GM19467 (cell line): ENCODE measurements around the gene NAE1.
"Not testable (repeated sequence)": the region's sequence is repeated elsewhere in the genome, so short reads cannot be mapped to it uniquely, and the experiment has no call there.

Experiments used
- ATAC-seq: cut with Tn5 transposase; IDR thresholded peaks from one replicate; pipeline ENCODE4 v1.9.1; 2021; ENCODE audit warnings: mild to moderate bottlenecking, moderate library complexity; ENCODE audit not compliant: unreplicated experiment

Gene NAE1

GRCh38 chr16:66809765-66810164, 21.0 kb downstream of the NAE1 start:
- ATAC-seq = no peak

DNA sequence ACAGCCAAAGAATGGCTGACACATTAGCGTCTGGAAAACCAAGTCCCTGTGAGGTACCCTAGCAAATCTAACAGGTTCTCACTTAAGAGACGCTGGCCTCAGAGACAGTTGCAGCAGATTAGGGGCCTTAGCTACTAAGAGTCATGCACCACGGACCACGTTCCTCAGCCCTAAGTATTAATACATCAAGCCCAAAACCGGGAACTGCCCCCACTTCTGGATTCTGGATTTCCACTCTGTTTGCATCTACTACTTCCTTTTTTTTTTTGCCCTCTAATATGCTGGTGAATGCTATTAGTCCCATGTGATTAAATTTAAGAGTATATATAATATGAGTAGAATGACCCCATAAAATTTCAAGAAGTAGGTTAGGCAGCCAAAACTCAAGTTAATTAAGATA, 28.6 kb downstream of the NAE1 start:
- ATAC-seq = no peak

GRCh38 chr16:66801320-66802105, 29.3 kb downstream of the NAE1 start, which contains the start of gene TERB1:
TSS of gene TERB1 (minus strand) at chr16:66801584. CDS start at chr16:66796798, 4,786 bp downstream.
- ATAC-seq = no peak

GRCh38 chr16:66800856-66801255, 29.9 kb downstream of the NAE1 start:
- ATAC-seq = no peak

DNA sequence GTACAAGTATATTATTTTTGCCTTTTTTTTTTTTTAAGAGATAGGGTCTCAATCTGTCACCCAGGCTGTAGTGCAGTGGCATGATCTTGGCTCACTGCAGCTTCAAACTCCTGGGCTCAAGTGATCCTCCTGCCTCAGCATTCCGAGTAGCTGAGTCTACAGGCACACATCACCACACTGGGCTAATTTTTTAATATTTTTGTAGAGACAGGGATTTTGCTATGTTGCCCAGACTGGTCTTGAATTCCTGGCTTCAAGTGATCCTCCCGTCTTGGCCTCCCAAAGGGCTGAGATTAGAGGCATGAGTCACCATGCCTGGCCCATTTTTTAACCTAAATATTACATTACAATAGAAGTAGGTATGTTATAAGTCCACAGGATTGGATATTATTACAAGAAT, 32.6 kb downstream of the NAE1 start:
- ATAC-seq = no peak

DNA sequence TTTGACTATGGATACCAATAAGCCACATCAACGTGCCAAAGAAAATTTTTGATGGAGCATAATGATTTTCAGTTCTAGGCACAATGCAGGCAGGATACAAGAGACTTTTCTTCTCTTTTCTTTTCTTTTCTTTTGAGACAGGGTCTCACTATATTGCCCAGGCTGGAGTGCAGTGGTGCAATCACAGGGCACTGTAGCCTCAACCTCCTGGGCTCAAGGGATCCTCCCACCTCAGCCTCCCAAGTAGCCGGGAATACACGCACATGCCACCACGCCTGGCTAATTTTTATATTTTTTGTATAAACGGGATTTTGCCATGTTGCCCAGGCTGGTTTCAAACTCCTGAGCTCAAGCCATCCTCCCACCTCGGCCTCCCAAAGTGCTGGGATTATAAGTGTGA, 36.8 kb downstream of the NAE1 start:
- not testable (repeated sequence) for ATAC-seq

- no peak for ATAC-seq
Measured at GRCh38 chr16:66790130-66790733, 40.5 kb downstream of the NAE1 start.

DNA sequence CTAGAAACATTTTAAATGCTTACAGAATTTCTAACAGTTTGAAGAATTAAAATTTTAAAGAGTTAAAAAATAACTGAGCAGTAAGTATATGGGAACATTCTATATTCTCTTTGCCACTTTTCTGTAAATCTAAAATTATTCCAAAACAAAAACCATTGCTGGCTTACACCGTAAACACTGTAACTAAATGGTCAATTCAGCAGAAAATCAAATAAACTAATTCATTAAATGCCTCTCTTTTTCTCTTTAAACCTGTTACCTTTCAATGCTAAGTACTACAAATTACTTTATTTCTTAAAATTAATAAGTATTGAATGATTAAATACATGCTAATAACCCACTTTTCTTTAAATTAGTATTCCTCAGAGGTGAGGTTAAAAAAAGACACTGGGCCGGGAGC, 43.3 kb downstream of the NAE1 start:
- ATAC-seq = no peak

GRCh38 chr16:66786551-66786950, 44.2 kb downstream of the NAE1 start:
- no peak for ATAC-seq

GRCh38 chr16:66776457-66776856, 54.3 kb downstream of the NAE1 start:
- no peak for ATAC-seq

DNA sequence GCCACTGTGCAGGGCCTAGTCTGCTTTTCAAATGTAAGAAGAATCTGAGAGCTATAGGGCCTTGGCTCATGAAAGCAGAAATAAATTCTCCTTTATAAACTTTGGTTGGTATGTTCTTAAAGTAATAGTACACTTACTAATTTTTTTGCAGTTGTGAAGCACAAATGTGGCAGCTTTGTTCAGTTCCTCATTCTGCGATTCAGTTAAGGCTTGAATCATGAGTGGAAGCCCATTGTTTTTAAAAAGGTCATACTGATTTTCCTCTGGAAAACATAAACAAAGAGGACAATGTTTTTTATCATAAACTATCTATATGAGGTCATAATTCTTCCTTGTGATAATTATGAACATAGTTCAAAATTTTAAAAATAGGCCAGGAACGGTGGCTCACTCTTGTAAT, 55.8 kb downstream of the NAE1 start:
- no peak for ATAC-seq

DNA sequence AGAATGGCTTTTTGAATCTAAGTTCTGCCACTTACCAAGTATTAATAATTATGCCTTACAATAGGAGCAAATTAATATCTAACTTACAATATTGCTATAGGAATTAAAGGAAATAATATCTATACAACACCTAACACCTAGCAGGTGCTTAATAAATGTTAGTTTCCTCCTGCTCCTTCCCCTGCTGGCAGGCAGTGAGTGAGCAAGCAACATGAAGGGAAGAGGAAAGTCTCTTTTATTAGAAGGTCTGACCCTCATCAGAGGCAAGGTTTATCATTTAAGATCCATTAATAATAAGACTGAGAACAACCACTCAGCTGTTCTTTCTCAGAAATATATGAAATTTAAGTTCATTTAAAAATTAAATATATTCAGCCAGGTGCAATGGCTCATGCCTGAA, 72.7 kb downstream of the NAE1 start:
- ATAC-seq = no peak

GRCh38 chr16:66754819-66755218, 76.0 kb downstream of the NAE1 start:
- ATAC-seq = no peak

DNA sequence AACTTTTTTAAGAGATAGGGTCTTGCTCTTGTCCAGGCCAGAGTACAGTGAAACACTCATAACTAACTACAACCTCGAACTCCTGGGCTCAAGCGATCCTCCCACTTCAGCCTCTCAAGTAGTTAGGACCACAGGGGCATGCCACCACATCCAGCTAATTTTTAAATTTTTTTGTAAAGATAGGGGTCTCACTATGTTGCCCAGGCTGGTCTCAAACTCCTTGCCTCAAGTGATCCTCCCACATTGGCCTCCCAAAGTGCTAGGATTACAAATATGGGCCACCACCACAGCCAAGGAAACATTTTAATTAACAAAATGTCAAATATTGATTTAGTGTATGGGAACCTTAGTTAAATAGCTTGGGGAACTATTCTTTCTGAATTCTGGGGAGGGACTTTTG, 76.6 kb downstream of the NAE1 start:
- no peak for ATAC-seq

DNA sequence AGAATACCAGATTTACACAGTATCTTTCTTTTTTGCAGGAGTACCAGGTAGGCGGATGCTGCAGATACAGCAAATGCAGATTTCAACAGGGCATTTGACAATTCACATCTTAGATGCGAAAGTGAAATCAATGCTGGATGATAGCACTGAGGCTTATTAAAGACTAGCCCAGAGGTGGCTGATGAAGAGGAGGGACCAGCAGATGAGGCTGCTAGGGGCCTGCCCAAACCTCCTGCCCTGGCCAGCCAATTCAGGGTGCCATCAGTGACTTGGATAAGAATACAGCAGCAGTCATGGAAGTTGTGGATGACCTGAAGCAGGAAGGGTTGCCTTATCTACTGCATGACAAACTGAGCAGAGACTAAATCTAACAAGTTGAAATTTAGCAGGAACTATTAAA, 77.8 kb downstream of the NAE1 start:
- no peak for ATAC-seq
